Measurements from ENCODE around the gene PRPF38B. TPM values are rescaled to one million over a fixed set of nuclear protein-coding genes. Genes with fewer than 3 reads are reported as not detected.
A peak's percentile ranks its signal among the peaks of the same experiment; 100 is the strongest.

PRPF38B gene
- total and polyA plus RNA-seq, 9 of the 15 experiments (the other 6 are each of a cell fraction or from before 2014, with no cell fraction given) = 25.3 to 85.5 (median 66.4) TPM

GRCh38 chr1:108719656-108720435, 27.7 kb downstream of the PRPF38B start (continued):
- TF ChIP-seq ZNF3 (CRISPR knock-in tag; IDR thresholded peaks at IDR 0.05) (no peak), MAFG (tag; conservative IDR thresholded peaks at IDR 0.05) (peak; percentile 97), TFAM (CRISPR knock-in tag; conservative IDR thresholded peaks at IDR 0.05) (no peak), ZNF589 (CRISPR knock-in tag; IDR thresholded peaks at IDR 0.05; ENCODE audit: low read depth) (0 out of 2 replicates have a peak, but pooled peaks have one; percentile 43), FIP1L1 (IDR thresholded peaks at IDR 0.05; ENCODE audit: low read depth, low read length, poor library complexity, severe bottlenecking) (no peak), ZNF699 (CRISPR knock-in tag; IDR thresholded peaks at IDR 0.05; ENCODE audit: insufficient replicate concordance) (no peak), SMARCA4 (IDR thresholded peaks at IDR 0.05) (peak; percentile 85), CTBP1 (IDR thresholded peaks at IDR 0.05; ENCODE audit: borderline replicate concordance) (0 out of 2 replicates have a peak, but pooled peaks have one; percentile 22), NFRKB (IDR thresholded peaks at IDR 0.05; ENCODE audit: low read depth) (no peak), BHLHE40 (IDR thresholded peaks at IDR 0.05; ENCODE audit: low read length) (0 out of 2 replicates have a peak, but pooled peaks have one; percentile 28), SNRNP70 (optimal IDR thresholded peaks at IDR 0.05; ENCODE audit: low read depth, low read length) (no peak), CCAR2 (IDR thresholded peaks at IDR 0.05; ENCODE audit: low read depth, low read length) (no peak), ZNF41 (CRISPR knock-in tag; conservative IDR thresholded peaks at IDR 0.05) (no peak), ATF3 (IDR thresholded peaks at IDR 0.05) (peak; percentile 86), ATF3 (CRISPR knock-in tag; conservative IDR thresholded peaks at IDR 0.05) (no peak), MCM3 (IDR thresholded peaks at IDR 0.05) (no peak), E2F6 (IDR thresholded peaks at IDR 0.05; ENCODE audit: borderline replicate concordance in 1 of 2, extremely low read depth in 1 of 2, insufficient read depth in 1 of 2, insufficient read length in 1 of 2, low read depth in 1 of 2, low read length in 1 of 2, poor library complexity in 1 of 2, severe bottlenecking in 1 of 2) (no peak), ZNF274 (IDR thresholded peaks at IDR 0.05; ENCODE audit: borderline replicate concordance, low read depth, low read length) (no peak), RBBP5 (IDR thresholded peaks at IDR 0.05; ENCODE audit: borderline replicate concordance, insufficient read depth, low read length, poor library complexity, severe bottlenecking) (no peak), CUX1 (CRISPR knock-in tag; IDR thresholded peaks at IDR 0.05) (no peak), ZNF696 (CRISPR knock-in tag; conservative IDR thresholded peaks at IDR 0.05) (no peak), TAL1 (IDR thresholded peaks at IDR 0.05) (no peak)

Data from K562 (cell line).